ENCODE data around the gene LRBA.

- no peak for TF ChIP-seq CTCF (IDR thresholded peaks at IDR 0.05)
- no peak for TF ChIP-seq POLR2A (IDR thresholded peaks at IDR 0.05; ENCODE audit: low read length)
- no peak for TF ChIP-seq EP300 (IDR thresholded peaks at IDR 0.05)
- no peak for TF ChIP-seq RFX5 (IDR thresholded peaks at IDR 0.05)
- TF ChIP-seq CHD2 (IDR thresholded peaks at IDR 0.05; ENCODE audit: low read length, partially characterized antibody), result no peak
- TF ChIP-seq MAZ (IDR thresholded peaks at IDR 0.05; ENCODE audit: borderline replicate concordance, low read depth, low read length), result no peak
- TF ChIP-seq, protein P1, sequence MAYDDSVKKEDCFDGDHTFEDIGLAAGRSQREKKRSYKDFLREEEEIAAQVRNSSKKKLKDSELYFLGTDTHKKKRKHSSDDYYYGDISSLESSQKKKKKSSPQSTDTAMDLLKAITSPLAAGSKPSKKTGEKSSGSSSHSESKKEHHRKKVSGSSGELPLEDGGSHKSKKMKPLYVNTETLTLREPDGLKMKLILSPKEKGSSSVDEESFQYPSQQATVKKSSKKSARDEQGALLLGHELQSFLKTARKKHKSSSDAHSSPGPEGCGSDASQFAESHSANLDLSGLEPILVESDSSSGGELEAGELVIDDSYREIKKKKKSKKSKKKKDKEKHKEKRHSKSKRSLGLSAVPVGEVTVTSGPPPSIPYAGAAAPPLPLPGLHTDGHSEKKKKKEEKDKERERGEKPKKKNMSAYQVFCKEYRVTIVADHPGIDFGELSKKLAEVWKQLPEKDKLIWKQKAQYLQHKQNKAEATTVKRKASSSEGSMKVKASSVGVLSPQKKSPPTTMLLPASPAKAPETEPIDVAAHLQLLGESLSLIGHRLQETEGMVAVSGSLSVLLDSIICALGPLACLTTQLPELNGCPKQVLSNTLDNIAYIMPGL (CRISPR knock-in tag; IDR thresholded peaks at IDR 0.05; ENCODE audit: borderline replicate concordance), result no peak
- TF ChIP-seq NFE2L2 (conservative IDR thresholded peaks at IDR 0.05; ENCODE audit: low read length), result no peak
- no peak for TF ChIP-seq MYC (IDR thresholded peaks at IDR 0.05; ENCODE audit: borderline replicate concordance, low read length)
Observed at GRCh38 chr4:150321113-150321512, 694.0 kb downstream of the LRBA start.

All from A549 (cell line).